ENCODE data around the gene USP6NL. TPM values are rescaled to one million over a fixed set of nuclear protein-coding genes. Genes with fewer than 3 reads are reported as not detected.

The USP6NL gene
- total RNA-seq, 4 donors from 2014 or later, result 19.6 to 29.4 (median 25.2) TPM

- intact Hi-C loops (cut with DNase I; ENCODE audit: low total_unique reads), result no loop called here
- no peak for DNase-seq (ENCODE audit: low spot score in 2 of 2)
- 72 to 79% methylated on average over 11 of the region's 11 CpGs for WGBS, 2 donors
- no peak for TF ChIP-seq POLR2A (IDR thresholded peaks at IDR 0.05)
- TF ChIP-seq CTCF (IDR thresholded peaks at IDR 0.05), result no peak
- no peak overlapping the region for H3K4me3 ChIP-seq (ENCODE audit: low read depth, poor library complexity, severe bottlenecking)
Measured at GRCh38 chr10:11409357-11409756, 202.1 kb downstream of the USP6NL start.

GRCh38 chr10:11407939-11408338 lies 203.5 kb downstream of the USP6NL start:
- TF ChIP-seq CTCF (IDR thresholded peaks at IDR 0.05), result no peak
- no peak for TF ChIP-seq POLR2A (IDR thresholded peaks at IDR 0.05)
- H3K4me3 ChIP-seq (ENCODE audit: low read depth, poor library complexity, severe bottlenecking), result no peak overlapping the region
- intact Hi-C loops (cut with DNase I; ENCODE audit: low total_unique reads), result no loop called here
- WGBS, 2 donors, result 76% methylated on average over 2 of the region's 2 CpGs
- DNase-seq (ENCODE audit: low spot score in 2 of 2), result peak in 1 of 2 donors; percentile 31

- intact Hi-C loops (cut with DNase I; ENCODE audit: low total_unique reads), result no loop called here
- TF ChIP-seq POLR2A (IDR thresholded peaks at IDR 0.05), result no peak
- no peak for TF ChIP-seq CTCF (IDR thresholded peaks at IDR 0.05)
- no peak overlapping the region for H3K4me3 ChIP-seq (ENCODE audit: low read depth, poor library complexity, severe bottlenecking)
- DNase-seq (ENCODE audit: low spot score in 2 of 2), result peak in 1 of 2 donors; percentile 46
- 82 to 85% methylated on average over 5 of the region's 5 CpGs for WGBS, 2 donors
Measured at GRCh38 chr10:11406746-11407145, 204.7 kb downstream of the USP6NL start.

- TF ChIP-seq CTCF (IDR thresholded peaks at IDR 0.05), result no peak
- TF ChIP-seq POLR2A (IDR thresholded peaks at IDR 0.05), result no peak
- H3K4me3 ChIP-seq (ENCODE audit: low read depth, poor library complexity, severe bottlenecking), result no peak overlapping the region
- intact Hi-C loops (cut with DNase I; ENCODE audit: low total_unique reads), result no loop called here
- peak in 1 of 2 donors; percentile 46 for DNase-seq (ENCODE audit: low spot score in 2 of 2)
- WGBS, 2 donors, result 62 to 83% methylated on average over 13 of the region's 13 CpGs
Measured at GRCh38 chr10:11404901-11405300, 206.5 kb downstream of the USP6NL start.

Other genes starting within 250 kb of the USP6NL start
- gene ECHDC3, start 130.7 kb upstream of the USP6NL start, total RNA-seq, result 100 to 1,000 TPM in 1 of 4 donors, 10 to 100 TPM in 3; 44.5 to 139 (median 89.4) TPM
- 10 to 100 TPM in 2 of 4 donors, 1 to 10 TPM in 2; 5.6 to 14.7 (median 9.1) TPM for gene PROSER2, start 211.7 kb upstream of the USP6NL start, total RNA-seq

Data from lower leg skin (tissue), 4 donors.